ENCODE measurements around the gene RNF17.

The RNF17 gene

GRCh38 chr13:24890256-24890655 lies 126.3 kb downstream of the RNF17 start:
- no peak overlapping the region for H3K4me3 ChIP-seq (ENCODE audit: low read depth, low read length)
- no peak for TF ChIP-seq CTCF (IDR thresholded peaks at IDR 0.05; ENCODE audit: borderline replicate concordance, insufficient read depth, low read depth, low read length)

- no peak for TF ChIP-seq CTCF (IDR thresholded peaks at IDR 0.05; ENCODE audit: borderline replicate concordance, insufficient read depth, low read depth, low read length)
- H3K4me3 ChIP-seq (ENCODE audit: low read depth, low read length): no peak overlapping the region
These were observed 127.6 kb downstream of the RNF17 start for GRCh38 chr13:24891476-24892108.

- no peak overlapping the region for H3K4me3 ChIP-seq (ENCODE audit: low read depth, low read length)
- TF ChIP-seq CTCF (IDR thresholded peaks at IDR 0.05; ENCODE audit: borderline replicate concordance, insufficient read depth, low read depth, low read length): no peak
These were observed 128.9 kb downstream of the RNF17 start for GRCh38 chr13:24892829-24893228.

GRCh38 chr13:24893863-24894262 lies 129.9 kb downstream of the RNF17 start:
- no peak overlapping the region for H3K4me3 ChIP-seq (ENCODE audit: low read depth, low read length)
- no peak for TF ChIP-seq CTCF (IDR thresholded peaks at IDR 0.05; ENCODE audit: borderline replicate concordance, insufficient read depth, low read depth, low read length)

- no peak overlapping the region for H3K4me3 ChIP-seq (ENCODE audit: low read depth, low read length)
- no peak for TF ChIP-seq CTCF (IDR thresholded peaks at IDR 0.05; ENCODE audit: borderline replicate concordance, insufficient read depth, low read depth, low read length)
These were observed 130.5 kb downstream of the RNF17 start for GRCh38 chr13:24894277-24894971.

- no peak for TF ChIP-seq CTCF (IDR thresholded peaks at IDR 0.05; ENCODE audit: borderline replicate concordance, insufficient read depth, low read depth, low read length)
- H3K4me3 ChIP-seq (ENCODE audit: low read depth, low read length): no peak overlapping the region
These were observed 131.0 kb downstream of the RNF17 start for GRCh38 chr13:24894972-24895300.

- no peak for TF ChIP-seq CTCF (IDR thresholded peaks at IDR 0.05; ENCODE audit: borderline replicate concordance, insufficient read depth, low read depth, low read length)
- H3K4me3 ChIP-seq (ENCODE audit: low read depth, low read length): no peak overlapping the region
These were observed 132.1 kb downstream of the RNF17 start for GRCh38 chr13:24896061-24896460.
